GM12878 (cell line): ENCODE results near the gene CFAP61.

ENCODE experiments used
- ATF2 ChIP-seq: IDR thresholded peaks from 2 replicates; pipeline ENCODE4 v1.6.1; 2012; ENCODE audit warnings: low read length, inconsistent platforms
- BHLHE40 ChIP-seq, 2 experiments: fragments of 450-650 bp in 1 of 2; IDR thresholded peaks; 2 replicates each; pipeline ENCODE4 v1.6.1; 2011 to 2017; ENCODE audit warnings: low read depth in 2 of 2, borderline replicate concordance in 1 of 2, improper control_type of control experiment in 1 of 2, low read length in 1 of 2, mild to moderate bottlenecking in 1 of 2
- CTCF ChIP-seq, 3 experiments: IDR thresholded peaks in 2 of 3; conservative IDR thresholded peaks in 1 of 3; 2 replicates each; pipeline ENCODE4 v1.5.1; 2011; ENCODE audit warnings: low read depth in 3 of 3, low read length in 3 of 3, mild to moderate bottlenecking in 3 of 3, control low read depth in 2 of 3, moderate library complexity in 2 of 3, inconsistent platforms in 1 of 3, mixed read lengths in 1 of 3; ENCODE audit not compliant: control insufficient read depth in 2 of 3, insufficient read depth in 1 of 3; ENCODE audit errors: extremely low read depth in 1 of 3
- ELK1 ChIP-seq: IDR thresholded peaks from 2 replicates; pipeline ENCODE4 v1.6.1; 2012; ENCODE audit warnings: low read depth, low read length, improper control_type of control experiment
- EP300 ChIP-seq, 2 experiments: fragments of 150-350 bp in 1 of 2; IDR thresholded peaks; 2 replicates each; pipeline ENCODE4 v1.6.1; 2011 to 2012; ENCODE audit warnings: low read depth in 2 of 2, low read length in 2 of 2, borderline replicate concordance in 1 of 2, improper control_type of control experiment in 1 of 2, inconsistent platforms in 1 of 2; ENCODE audit not compliant: control insufficient read depth in 1 of 2
- ESRRA ChIP-seq: IDR thresholded peaks from 2 replicates; pipeline ENCODE4 v1.6.1; 2012; ENCODE audit warnings: mild to moderate bottlenecking, low read length, improper control_type of control experiment
- FOXK2 ChIP-seq: fragments of 450-650 bp; IDR thresholded peaks from 2 replicates; pipeline ENCODE4 v1.6.1; 2017; ENCODE audit warnings: mild to moderate bottlenecking, moderate library complexity
- HDGF ChIP-seq: fragments of 450-650 bp; IDR thresholded peaks from 2 replicates; pipeline ENCODE4 v1.6.1; 2016; ENCODE audit warnings: antibody characterized with exemption
- MYC ChIP-seq: IDR thresholded peaks from 2 replicates; pipeline ENCODE4 v1.6.1; 2011; ENCODE audit warnings: mild to moderate bottlenecking, low read length, moderate library complexity, inconsistent platforms; ENCODE audit not compliant: insufficient read depth, insufficient replicate concordance, insufficient read length, severe bottlenecking
- POLR2A ChIP-seq: IDR thresholded peaks from 2 replicates; pipeline ENCODE4 v1.6.1; 2011; ENCODE audit warnings: low read depth, mild to moderate bottlenecking, low read length
- TCF7 ChIP-seq: IDR thresholded peaks from 2 replicates; pipeline ENCODE4 v1.6.1; 2014; ENCODE audit warnings: antibody characterized with exemption, borderline replicate concordance
- USF2 ChIP-seq: IDR thresholded peaks from 2 replicates; pipeline ENCODE4 v1.6.1; 2011; ENCODE audit warnings: low read depth, low read length, improper control_type of control experiment, borderline replicate concordance
- YY1 ChIP-seq: IDR thresholded peaks from 2 replicates; pipeline ENCODE4 v1.6.1; 2011; ENCODE audit warnings: low read depth, mild to moderate bottlenecking, low read length

GRCh38 chr20:20052074-20052970 is at the start of gene CFAP61, which contains the start of gene CRNKL1:
- TF ChIP-seq TCF7 (no peak), CTCF (IDR thresholded peaks at IDR 0.05 in 2 of 3, conservative IDR thresholded peaks at IDR 0.05 in 1 of 3; ENCODE audit: control insufficient read depth in 2 of 3, extremely low read depth in 1 of 3, insufficient read depth in 1 of 3, low read depth in 3 of 3, low read length in 3 of 3) (no peak), FOXK2 (peak; percentile 65), ELK1 (peak; percentile 80), USF2 (no peak), YY1 (peak; percentile 90), POLR2A (peak; percentile 90), EP300 (IDR thresholded peaks at IDR 0.05; ENCODE audit: borderline replicate concordance in 1 of 2, control insufficient read depth in 1 of 2, low read depth in 2 of 2, low read length in 2 of 2) (no peak), ATF2 (no peak), ESRRA (no peak), MYC (no peak), HDGF (peak; percentile 91), BHLHE40 (IDR thresholded peaks at IDR 0.05; ENCODE audit: borderline replicate concordance in 1 of 2, low read depth in 2 of 2, low read length in 1 of 2) (peak; percentile 41 to 61; a peak in 1 of 4 replicates)
